ENCODE data around the gene COX4I1. TPM values are rescaled to one million over a fixed set of nuclear protein-coding genes. Genes with fewer than 3 reads are reported as not detected.

COX4I1 gene
- total RNA-seq, 1 donor from 2014 or later, result 430 TPM

GRCh38 chr16:85781156-85781555 lies 18.3 kb upstream of the COX4I1 start:
- Histone ChIP-seq H3K4me1 (peaks cover 10% of the 10 kb centered on the region), H3K9me3 (no peaks in the 10 kb centered on the region), H3K27me3 (no peaks in the 10 kb centered on the region), H3K4me3 (no peak overlapping the region), H3K36me3 (peaks cover 0 to 44% of the 10 kb centered on the region in 2 donors), H3K27ac (no peak overlapping the region)
- intact Hi-C loops (cut with DNase I), result no loop called here
- TF ChIP-seq POLR2AphosphoS5 (IDR thresholded peaks at IDR 0.05; ENCODE audit: insufficient read depth in 1 of 2, low read depth in 1 of 2) (no peak), POLR2A (IDR thresholded peaks at IDR 0.05) (no peak), CTCF (IDR thresholded peaks at IDR 0.05) (no peak)
- DNase-seq (ENCODE audit: extremely low spot score in 2 of 2), result no peak

- no peaks in the 10 kb centered on the region for H3K9me3 ChIP-seq
- no peak overlapping the region for H3K27ac ChIP-seq
- TF ChIP-seq CTCF (IDR thresholded peaks at IDR 0.05) (no peak), POLR2AphosphoS5 (IDR thresholded peaks at IDR 0.05; ENCODE audit: insufficient read depth in 1 of 2, low read depth in 1 of 2) (no peak)
- intact Hi-C loops (cut with DNase I), result no loop called here
- H3K4me1 ChIP-seq, result peaks cover 10% of the 10 kb centered on the region
- H3K27me3 ChIP-seq, result no peaks in the 10 kb centered on the region
- DNase-seq (ENCODE audit: extremely low spot score in 2 of 2), result no peak
- H3K36me3 ChIP-seq, result peaks cover 0 to 47% of the 10 kb centered on the region in 2 donors
- H3K4me3 ChIP-seq, result no peak overlapping the region
Observed at GRCh38 chr16:85781695-85782370, 17.7 kb upstream of the COX4I1 start.

- no peak overlapping the region for H3K4me3 ChIP-seq
- TF ChIP-seq POLR2A (IDR thresholded peaks at IDR 0.05) (no peak), CTCF (IDR thresholded peaks at IDR 0.05) (no peak), POLR2AphosphoS5 (IDR thresholded peaks at IDR 0.05; ENCODE audit: insufficient read depth in 1 of 2, low read depth in 1 of 2) (no peak)
- H3K27ac ChIP-seq, result no peak overlapping the region
- H3K36me3 ChIP-seq, result peaks cover 0 to 50% of the 10 kb centered on the region in 2 donors
- intact Hi-C loops (cut with DNase I), result no loop called here
- no peaks in the 10 kb centered on the region for H3K9me3 ChIP-seq
- peaks cover 10% of the 10 kb centered on the region for H3K4me1 ChIP-seq
- H3K27me3 ChIP-seq, result no peaks in the 10 kb centered on the region
- DNase-seq (ENCODE audit: extremely low spot score in 2 of 2), result no peak
Observed at GRCh38 chr16:85782451-85782850, 17.0 kb upstream of the COX4I1 start.

- H3K27me3 ChIP-seq, result no peaks in the 10 kb centered on the region
- H3K4me3 ChIP-seq, result no peak overlapping the region
- intact Hi-C loops (cut with DNase I), result no loop called here
- H3K9me3 ChIP-seq, result no peaks in the 10 kb centered on the region
- no peak for DNase-seq (ENCODE audit: extremely low spot score in 2 of 2)
- H3K36me3 ChIP-seq, result peaks cover 0 to 50% of the 10 kb centered on the region in 2 donors
- no peak overlapping the region for H3K27ac ChIP-seq
- H3K4me1 ChIP-seq, result peaks cover 2% of the 10 kb centered on the region
- TF ChIP-seq CTCF (IDR thresholded peaks at IDR 0.05) (no peak), POLR2A (IDR thresholded peaks at IDR 0.05) (no peak), POLR2AphosphoS5 (IDR thresholded peaks at IDR 0.05; ENCODE audit: insufficient read depth in 1 of 2, low read depth in 1 of 2) (no peak)
Observed at GRCh38 chr16:85783441-85783840, 16.1 kb upstream of the COX4I1 start.

GRCh38 chr16:85784813-85785212 lies 14.7 kb upstream of the COX4I1 start:
- TF ChIP-seq CTCF (IDR thresholded peaks at IDR 0.05) (no peak), POLR2AphosphoS5 (IDR thresholded peaks at IDR 0.05; ENCODE audit: insufficient read depth in 1 of 2, low read depth in 1 of 2) (no peak), POLR2A (IDR thresholded peaks at IDR 0.05) (no peak)
- no peak overlapping the region for H3K27ac ChIP-seq
- no peaks in the 10 kb centered on the region for H3K9me3 ChIP-seq
- DNase-seq (ENCODE audit: extremely low spot score in 2 of 2), result no peak
- no peaks in the 10 kb centered on the region for H3K27me3 ChIP-seq
- no peak overlapping the region for H3K4me3 ChIP-seq
- peaks cover 0 to 37% of the 10 kb centered on the region in 2 donors for H3K36me3 ChIP-seq
- H3K4me1 ChIP-seq, result no peaks in the 10 kb centered on the region
- intact Hi-C loops (cut with DNase I), result no loop called here
